Neuron (in vitro differentiated cells): ENCODE measurements around the gene RTN4R.
"Not testable (repeated sequence)": the region's sequence is repeated elsewhere in the genome, so short reads cannot be mapped to it uniquely, and the experiment has no call there.

Experiments
- H2AFZ ChIP-seq: one replicate; pipeline ENCODE4 v1.6.1; 2013; ENCODE audit warnings: low read depth, mild to moderate bottlenecking, inconsistent platforms, low read length, moderate library complexity
- H3K27me3 ChIP-seq: one replicate; pipeline ENCODE4 v1.6.1; 2013; ENCODE audit warnings: low read length; ENCODE audit not compliant: insufficient read depth
- H3K36me3 ChIP-seq: one replicate; pipeline ENCODE4 v1.6.1; 2013; ENCODE audit warnings: low read length; ENCODE audit not compliant: insufficient read depth
- H3K4me1 ChIP-seq: one replicate; pipeline ENCODE4 v1.6.1; 2013; ENCODE audit warnings: low read length; ENCODE audit not compliant: insufficient read depth
- H3K4me3 ChIP-seq: 2 replicates; pipeline ENCODE4 v1.5.1; 2013; ENCODE audit warnings: mild to moderate bottlenecking, low read length, moderate library complexity
- H3K9me3 ChIP-seq: one replicate; pipeline ENCODE4 v1.6.1; 2013; ENCODE audit warnings: low read length

RTN4R gene

GRCh38 chr22:20310180-20310579 is 42.1 kb upstream of the RTN4R start:
- not testable (repeated sequence) for H3K36me3 ChIP-seq, H3K4me3 ChIP-seq, H3K27me3 ChIP-seq

GRCh38 chr22:20308806-20309650 is 40.9 kb upstream of the RTN4R start:
- not testable (repeated sequence) for H3K9me3 ChIP-seq, H3K4me1 ChIP-seq, H2AFZ ChIP-seq, H3K4me3 ChIP-seq, H3K27me3 ChIP-seq, H3K36me3 ChIP-seq

More at GRCh38 chr22:20310180-20310579, 42.1 kb upstream of the RTN4R start:
- not testable (repeated sequence) for H3K4me1 ChIP-seq, H2AFZ ChIP-seq, H3K9me3 ChIP-seq

- H3K36me3 ChIP-seq, H3K4me3 ChIP-seq, H3K27me3 ChIP-seq, H3K4me1 ChIP-seq, H2AFZ ChIP-seq, H3K9me3 ChIP-seq: not testable (repeated sequence)
Measured at GRCh38 chr22:20307448-20308447, 39.6 kb upstream of the RTN4R start.

GRCh38 chr22:20306646-20307447 is 38.7 kb upstream of the RTN4R start:
- H3K4me1 ChIP-seq, H2AFZ ChIP-seq, H3K4me3 ChIP-seq, H3K9me3 ChIP-seq, H3K36me3 ChIP-seq, H3K27me3 ChIP-seq: not testable (repeated sequence)

GRCh38 chr22:20305894-20306645 is 38.0 kb upstream of the RTN4R start:
- H3K9me3 ChIP-seq: no peaks in the 10 kb centered on the region
- H3K4me1 ChIP-seq: no peaks in the 10 kb centered on the region
- H3K36me3 ChIP-seq: no peaks in the 10 kb centered on the region
- no peak overlapping the region for H3K4me3 ChIP-seq
- no peak overlapping the region for H2AFZ ChIP-seq
- H3K27me3 ChIP-seq: peaks cover 8% of the 10 kb centered on the region

GRCh38 chr22:20305230-20305893 is 37.2 kb upstream of the RTN4R start:
- not testable (repeated sequence) for H3K4me1 ChIP-seq, H3K4me3 ChIP-seq, H2AFZ ChIP-seq, H3K36me3 ChIP-seq, H3K9me3 ChIP-seq
- peaks cover 14% of the 10 kb centered on the region for H3K27me3 ChIP-seq

- Histone ChIP-seq H3K4me3 (no peak overlapping the region), H2AFZ (no peak overlapping the region), H3K27me3 (peaks cover 20% of the 10 kb centered on the region), H3K4me1 (peaks cover 6% of the 10 kb centered on the region), H3K36me3 (no peaks in the 10 kb centered on the region), H3K9me3 (no peaks in the 10 kb centered on the region)
Measured at GRCh38 chr22:20304646-20305045, 36.5 kb upstream of the RTN4R start.

- not testable (repeated sequence) for H3K4me1 ChIP-seq, H3K36me3 ChIP-seq, H3K4me3 ChIP-seq, H3K9me3 ChIP-seq, H2AFZ ChIP-seq
- peaks cover 31% of the 10 kb centered on the region for H3K27me3 ChIP-seq
Measured at GRCh38 chr22:20303229-20303534, 35.1 kb upstream of the RTN4R start.

GRCh38 chr22:20302438-20303228 is 34.5 kb upstream of the RTN4R start:
- peaks cover 36% of the 10 kb centered on the region for H3K27me3 ChIP-seq
- H3K4me1 ChIP-seq: peaks cover 7% of the 10 kb centered on the region

GRCh38 chr22:20299746-20300136 is 31.6 kb upstream of the RTN4R start:
- Histone ChIP-seq H3K27me3 (peaks cover 61% of the 10 kb centered on the region), H2AFZ (no peak overlapping the region), H3K36me3 (no peaks in the 10 kb centered on the region), H3K9me3 (no peaks in the 10 kb centered on the region), H3K4me1 (peaks cover 7% of the 10 kb centered on the region), H3K4me3 (peak overlapping the region; percentile 40)

More at GRCh38 chr22:20302438-20303228, 34.5 kb upstream of the RTN4R start:
- no peak overlapping the region for H3K4me3 ChIP-seq
- H3K9me3 ChIP-seq: no peaks in the 10 kb centered on the region
- H3K36me3 ChIP-seq: no peaks in the 10 kb centered on the region
- no peak overlapping the region for H2AFZ ChIP-seq

- Histone ChIP-seq H3K4me3 (peak overlapping the region; percentile 40), H3K4me1 (peaks cover 7% of the 10 kb centered on the region), H3K36me3 (no peaks in the 10 kb centered on the region), H2AFZ (no peak overlapping the region), H3K27me3 (peaks cover 61% of the 10 kb centered on the region), H3K9me3 (no peaks in the 10 kb centered on the region)
Measured at GRCh38 chr22:20298803-20299745, 31.0 kb upstream of the RTN4R start.
